Subcutaneous adipose tissue (tissue), 4 donors: ENCODE data around the gene ARHGAP42. TPM values are rescaled to one million over a fixed set of nuclear protein-coding genes. Genes with fewer than 3 reads are reported as not detected.

Experiments
- total RNA-seq, 4 donors: library from RNA; depleted of rRNA; stranded (reverse); fragments of >200 nt; gene quantifications; one replicate each; pipeline ENCODE4 v1.1.0, GENCODE V29; 2016
- TF ChIP-seq, protein P1 (sequence below): fragments of 450-650 bp; IDR thresholded peaks from one replicate; pipeline ENCODE4 v1.5.1; 2016; ENCODE audit warnings: low read depth, mild to moderate bottlenecking, control low read depth, antibody characterized with exemption, moderate library complexity

The ARHGAP42 gene
- total RNA-seq, 4 donors from 2014 or later = 15.3 to 31.5 (median 30.5) TPM

DNA sequence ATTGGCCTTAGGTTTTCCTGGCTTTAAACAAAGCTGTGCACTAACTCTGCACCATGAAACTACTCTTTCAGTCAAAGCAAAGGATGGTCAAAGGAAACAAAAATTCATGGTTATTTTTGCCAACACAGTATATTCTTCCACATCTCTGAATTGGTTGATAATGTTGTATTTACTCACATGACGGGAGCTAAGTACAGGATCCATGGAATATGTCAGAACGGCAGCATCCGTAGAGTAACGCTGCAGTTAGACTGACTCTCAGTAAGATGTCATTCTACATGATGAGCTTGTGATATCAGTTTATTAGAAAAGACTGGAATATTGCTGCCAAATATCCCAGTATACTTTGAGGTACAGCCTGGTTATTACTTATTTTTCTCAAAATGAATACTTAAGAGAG is 270.4 kb downstream of the ARHGAP42 start:
- TF ChIP-seq, protein P1, sequence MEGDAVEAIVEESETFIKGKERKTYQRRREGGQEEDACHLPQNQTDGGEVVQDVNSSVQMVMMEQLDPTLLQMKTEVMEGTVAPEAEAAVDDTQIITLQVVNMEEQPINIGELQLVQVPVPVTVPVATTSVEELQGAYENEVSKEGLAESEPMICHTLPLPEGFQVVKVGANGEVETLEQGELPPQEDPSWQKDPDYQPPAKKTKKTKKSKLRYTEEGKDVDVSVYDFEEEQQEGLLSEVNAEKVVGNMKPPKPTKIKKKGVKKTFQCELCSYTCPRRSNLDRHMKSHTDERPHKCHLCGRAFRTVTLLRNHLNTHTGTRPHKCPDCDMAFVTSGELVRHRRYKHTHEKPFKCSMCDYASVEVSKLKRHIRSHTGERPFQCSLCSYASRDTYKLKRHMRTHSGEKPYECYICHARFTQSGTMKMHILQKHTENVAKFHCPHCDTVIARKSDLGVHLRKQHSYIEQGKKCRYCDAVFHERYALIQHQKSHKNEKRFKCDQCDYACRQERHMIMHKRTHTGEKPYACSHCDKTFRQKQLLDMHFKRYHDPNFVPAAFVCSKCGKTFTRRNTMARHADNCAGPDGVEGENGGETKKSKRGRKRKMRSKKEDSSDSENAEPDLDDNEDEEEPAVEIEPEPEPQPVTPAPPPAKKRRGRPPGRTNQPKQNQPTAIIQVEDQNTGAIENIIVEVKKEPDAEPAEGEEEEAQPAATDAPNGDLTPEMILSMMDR = no peak

DNA sequence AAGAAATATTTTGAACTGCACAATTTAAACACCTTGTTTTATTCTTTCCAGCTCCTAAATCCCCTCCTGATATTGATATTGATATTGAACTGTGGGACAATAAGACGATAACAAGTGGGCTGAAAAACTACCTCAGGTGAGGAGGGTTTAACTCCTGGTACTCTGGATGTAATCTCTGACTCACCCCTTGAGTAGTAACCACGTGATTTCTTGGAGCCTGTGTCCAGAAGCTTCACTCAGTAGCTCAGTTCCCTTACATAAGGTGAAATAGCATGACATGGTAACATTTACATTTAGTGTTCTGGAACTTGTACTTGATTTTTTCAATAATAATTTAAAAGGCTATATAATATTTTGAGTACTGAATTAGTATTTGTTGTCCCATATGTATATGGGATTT is 274.5 kb downstream of the ARHGAP42 start:
- TF ChIP-seq, protein P1 = no peak

DNA sequence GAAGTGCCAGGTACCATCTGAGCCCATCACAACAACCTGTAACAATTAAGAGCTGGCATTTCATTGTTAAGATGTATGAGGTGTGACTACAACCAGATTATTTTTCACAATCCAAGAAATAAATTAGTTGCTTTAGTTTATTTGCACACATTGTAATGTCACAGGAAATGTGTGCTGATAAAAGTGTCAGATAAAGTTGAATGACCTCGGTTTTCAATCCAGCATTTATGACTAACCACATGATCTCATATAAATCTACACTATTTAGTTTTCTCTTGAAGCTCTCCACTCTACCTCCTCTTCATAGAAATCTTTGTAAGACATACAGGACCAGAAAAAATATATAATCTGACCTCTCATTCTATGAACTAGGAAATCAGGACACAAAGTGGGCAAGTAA is 276.3 kb downstream of the ARHGAP42 start:
- TF ChIP-seq, protein P1 = no peak

DNA sequence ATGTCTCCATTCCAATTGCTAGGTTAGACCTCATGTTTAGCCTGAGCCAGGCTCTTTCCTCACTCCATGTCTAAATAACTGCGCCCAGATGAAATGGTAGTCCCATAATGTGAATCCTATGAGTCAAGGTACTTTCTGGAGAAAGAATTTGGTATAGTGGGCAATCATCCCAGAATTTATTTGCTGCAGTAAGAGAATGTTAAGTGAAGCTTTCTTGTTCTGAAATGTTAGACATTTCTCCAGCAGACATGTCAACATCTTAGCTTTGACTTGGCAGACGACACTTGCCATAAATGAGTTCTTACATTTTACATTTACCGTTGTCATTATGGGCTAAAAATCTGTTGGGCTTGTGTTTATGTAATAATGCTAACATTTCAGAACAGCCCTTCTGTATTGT is 277.3 kb downstream of the ARHGAP42 start:
- TF ChIP-seq, protein P1 = no peak

DNA sequence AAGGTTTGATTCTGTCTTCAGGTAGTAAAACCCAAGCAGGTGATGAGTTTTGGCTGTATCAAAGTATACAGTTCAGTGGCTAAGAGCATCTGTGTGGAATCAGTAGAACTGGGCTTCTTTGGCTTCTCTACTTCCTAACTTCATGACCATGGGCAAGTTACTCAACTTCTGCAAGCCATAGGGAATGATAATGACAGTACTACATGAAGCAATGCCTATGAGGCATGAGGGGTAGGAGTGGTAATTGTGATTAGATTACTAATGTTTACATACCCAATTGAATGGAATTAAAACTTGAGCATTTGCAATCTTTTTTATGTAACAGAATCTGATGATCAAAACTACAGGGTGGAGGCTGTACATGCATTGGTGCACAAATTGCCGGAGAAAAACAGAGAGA is 278.3 kb downstream of the ARHGAP42 start:
- TF ChIP-seq, protein P1 = no peak

- TF ChIP-seq, protein P1 = no peak
These were observed 279.3 kb downstream of the ARHGAP42 start for GRCh38 chr11:100966366-100966765.

DNA sequence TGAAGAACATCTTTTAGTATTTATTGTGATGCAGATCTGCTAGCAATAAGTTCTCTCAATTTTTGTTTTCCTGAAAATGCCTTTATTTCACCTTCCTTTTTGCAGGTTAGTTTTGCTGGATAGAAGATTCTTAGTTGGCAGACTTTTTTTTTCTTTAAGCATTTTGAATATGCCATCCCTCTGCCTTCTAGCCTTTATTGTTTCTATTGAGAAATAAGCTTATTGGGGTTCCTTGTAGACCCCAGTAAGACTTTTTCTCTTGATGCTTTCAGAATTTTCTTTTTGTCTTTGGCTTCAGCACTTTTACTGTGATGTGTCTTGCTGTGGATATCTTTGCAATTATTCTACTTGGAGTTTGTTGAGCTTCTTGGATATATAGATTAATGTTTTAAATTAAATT is 281.9 kb downstream of the ARHGAP42 start:
- TF ChIP-seq, protein P1 = no peak
